Activated CD4-positive, alpha-beta T cell treated with anti-CD3 and anti-CD28 coated beads, Interleukin-2, amount 10 ng/mL, durations not matched to agents 24 days and 14 days (primary cell): ENCODE data around the gene PTPRQ. TPM values are rescaled to one million over a fixed set of nuclear protein-coding genes. Genes with fewer than 3 reads are reported as not detected.
"Not testable (repeated sequence)": the region's sequence is repeated elsewhere in the genome, so short reads cannot be mapped to it uniquely, and the experiment has no call there.

ENCODE experiments used
- DNase-seq: peaks from one replicate; pipeline ENCODE4 v3.0.0; 2022
- H3K27ac Mint-ChIP-seq: one replicate; pipeline ENCODE4 v1.8.0; 2022; ENCODE audit warnings: mild to moderate bottlenecking, mixed read lengths
- H3K27me3 Mint-ChIP-seq: one replicate; pipeline ENCODE4 v1.8.0; 2022; ENCODE audit warnings: mixed read lengths
- H3K36me3 Mint-ChIP-seq: one replicate; pipeline ENCODE4 v1.8.0; 2022; ENCODE audit warnings: low read depth, mild to moderate bottlenecking, mixed read lengths
- H3K4me1 Mint-ChIP-seq: one replicate; pipeline ENCODE4 v1.8.0; 2021; ENCODE audit warnings: mixed read lengths
- H3K4me3 Mint-ChIP-seq: one replicate; pipeline ENCODE4 v1.8.0; 2022; ENCODE audit warnings: mild to moderate bottlenecking, moderate library complexity, mixed read lengths
- H3K9me3 Mint-ChIP-seq: one replicate; pipeline ENCODE4 v1.8.0; 2021; ENCODE audit warnings: mixed read lengths
- intact Hi-C: fragments of 100-400 bp; cut with micrococcal nuclease; formaldehyde crosslinking; loops from one replicate; pipeline ENCODE4 v1.15.1; 2023
- total RNA-seq: library from RNA; stranded (reverse); gene quantifications from 2 replicates; pipeline ENCODE4 v1.2.3, GENCODE V29; 2022

PTPRQ gene
- total RNA-seq, 1 donor from 2014 or later = not detected

GRCh38 chr12:80662586-80662985 lies 218.6 kb downstream of the PTPRQ start:
- no peak overlapping the region for H3K27ac Mint-ChIP-seq
- H3K36me3 Mint-ChIP-seq = no peaks in the 10 kb centered on the region
- H3K27me3 Mint-ChIP-seq = no peaks in the 10 kb centered on the region
- DNase-seq = no peak
- no peaks in the 10 kb centered on the region for H3K4me1 Mint-ChIP-seq
- intact Hi-C loops = no loop called here
- no peaks in the 10 kb centered on the region for H3K9me3 Mint-ChIP-seq
- no peak overlapping the region for H3K4me3 Mint-ChIP-seq

- no peaks in the 10 kb centered on the region for H3K4me1 Mint-ChIP-seq
- H3K36me3 Mint-ChIP-seq = no peaks in the 10 kb centered on the region
- no peak for DNase-seq
- H3K27ac Mint-ChIP-seq = no peak overlapping the region
- intact Hi-C loops = no loop called here
- no peak overlapping the region for H3K4me3 Mint-ChIP-seq
- H3K9me3 Mint-ChIP-seq = no peaks in the 10 kb centered on the region
- H3K27me3 Mint-ChIP-seq = no peaks in the 10 kb centered on the region
Observed at GRCh38 chr12:80670214-80670613, 226.2 kb downstream of the PTPRQ start.

- H3K36me3 Mint-ChIP-seq, H3K27me3 Mint-ChIP-seq, DNase-seq, H3K27ac Mint-ChIP-seq, H3K9me3 Mint-ChIP-seq, intact Hi-C loops, H3K4me3 Mint-ChIP-seq, H3K4me1 Mint-ChIP-seq: not testable (repeated sequence)
Observed at GRCh38 chr12:80676042-80676636, 232.1 kb downstream of the PTPRQ start.

- Mint-ChIP-seq H3K4me1 (no peaks in the 10 kb centered on the region), H3K4me3 (no peak overlapping the region), H3K36me3 (no peaks in the 10 kb centered on the region), H3K9me3 (no peaks in the 10 kb centered on the region), H3K27me3 (no peaks in the 10 kb centered on the region), H3K27ac (no peak overlapping the region)
- intact Hi-C loops = no loop called here
- DNase-seq = no peak
Observed at GRCh38 chr12:80676856-80677255, 232.8 kb downstream of the PTPRQ start.

- DNase-seq = no peak
- Mint-ChIP-seq H3K4me1 (no peaks in the 10 kb centered on the region), H3K27ac (no peak overlapping the region), H3K4me3 (no peak overlapping the region), H3K36me3 (no peaks in the 10 kb centered on the region), H3K9me3 (no peaks in the 10 kb centered on the region), H3K27me3 (no peaks in the 10 kb centered on the region)
- intact Hi-C loops = no loop called here
Observed at GRCh38 chr12:80677994-80678393, 234.0 kb downstream of the PTPRQ start.

GRCh38 chr12:80679346-80680131 lies 235.5 kb downstream of the PTPRQ start:
- no peak overlapping the region for H3K27ac Mint-ChIP-seq
- no peak for DNase-seq
- H3K4me1 Mint-ChIP-seq = no peaks in the 10 kb centered on the region
- H3K27me3 Mint-ChIP-seq = no peaks in the 10 kb centered on the region
- no peaks in the 10 kb centered on the region for H3K36me3 Mint-ChIP-seq
- no peak overlapping the region for H3K4me3 Mint-ChIP-seq
- no peaks in the 10 kb centered on the region for H3K9me3 Mint-ChIP-seq
- intact Hi-C loops = no loop called here

GRCh38 chr12:80681287-80681686 lies 237.3 kb downstream of the PTPRQ start:
- Mint-ChIP-seq H3K27ac (no peak overlapping the region), H3K9me3 (no peaks in the 10 kb centered on the region), H3K27me3 (no peaks in the 10 kb centered on the region), H3K36me3 (no peaks in the 10 kb centered on the region), H3K4me1 (no peaks in the 10 kb centered on the region), H3K4me3 (no peak overlapping the region)
- intact Hi-C loops = no loop called here
- no peak for DNase-seq

GRCh38 chr12:80681786-80682185 lies 237.8 kb downstream of the PTPRQ start:
- no peaks in the 10 kb centered on the region for H3K36me3 Mint-ChIP-seq
- H3K27me3 Mint-ChIP-seq = no peaks in the 10 kb centered on the region
- H3K27ac Mint-ChIP-seq = no peak overlapping the region
- intact Hi-C loops = no loop called here
- no peaks in the 10 kb centered on the region for H3K4me1 Mint-ChIP-seq
- H3K9me3 Mint-ChIP-seq = no peaks in the 10 kb centered on the region
- DNase-seq = no peak
- H3K4me3 Mint-ChIP-seq = no peak overlapping the region

- Mint-ChIP-seq H3K36me3 (no peaks in the 10 kb centered on the region), H3K27me3 (no peaks in the 10 kb centered on the region), H3K4me1 (no peaks in the 10 kb centered on the region), H3K4me3 (no peak overlapping the region), H3K27ac (no peak overlapping the region), H3K9me3 (no peaks in the 10 kb centered on the region)
- intact Hi-C loops = no loop called here
- DNase-seq = no peak
Observed at GRCh38 chr12:80684077-80684495, 240.1 kb downstream of the PTPRQ start.

GRCh38 chr12:80690090-80690489 lies 246.1 kb downstream of the PTPRQ start:
- no peak overlapping the region for H3K27ac Mint-ChIP-seq
- no peaks in the 10 kb centered on the region for H3K36me3 Mint-ChIP-seq
- no peak for DNase-seq
- intact Hi-C loops = no loop called here
- no peaks in the 10 kb centered on the region for H3K4me1 Mint-ChIP-seq
- no peaks in the 10 kb centered on the region for H3K27me3 Mint-ChIP-seq
- H3K9me3 Mint-ChIP-seq = no peaks in the 10 kb centered on the region
- H3K4me3 Mint-ChIP-seq = no peak overlapping the region

GRCh38 chr12:80690513-80690912 lies 246.5 kb downstream of the PTPRQ start:
- H3K27me3 Mint-ChIP-seq = no peaks in the 10 kb centered on the region
- no peak for DNase-seq

GRCh38 chr12:80692114-80692513 lies 248.1 kb downstream of the PTPRQ start:
- H3K27me3 Mint-ChIP-seq = no peaks in the 10 kb centered on the region
- H3K36me3 Mint-ChIP-seq = no peaks in the 10 kb centered on the region
- no peaks in the 10 kb centered on the region for H3K9me3 Mint-ChIP-seq
- intact Hi-C loops = no loop called here
- no peak for DNase-seq
- no peak overlapping the region for H3K27ac Mint-ChIP-seq
- H3K4me3 Mint-ChIP-seq = no peak overlapping the region
- no peaks in the 10 kb centered on the region for H3K4me1 Mint-ChIP-seq

More at GRCh38 chr12:80690513-80690912, 246.5 kb downstream of the PTPRQ start:
- Mint-ChIP-seq H3K9me3 (no peaks in the 10 kb centered on the region), H3K27ac (no peak overlapping the region), H3K4me1 (no peaks in the 10 kb centered on the region), H3K4me3 (no peak overlapping the region), H3K36me3 (no peaks in the 10 kb centered on the region)
- intact Hi-C loops = no loop called here

- Mint-ChIP-seq H3K36me3 (no peaks in the 10 kb centered on the region), H3K27ac (no peak overlapping the region), H3K4me3 (no peak overlapping the region), H3K9me3 (no peaks in the 10 kb centered on the region), H3K4me1 (no peaks in the 10 kb centered on the region), H3K27me3 (no peaks in the 10 kb centered on the region)
- intact Hi-C loops = no loop called here
- DNase-seq = no peak
Observed at GRCh38 chr12:80697270-80697887, 253.3 kb downstream of the PTPRQ start.

GRCh38 chr12:80698256-80698655 lies 254.2 kb downstream of the PTPRQ start:
- H3K9me3 Mint-ChIP-seq = no peaks in the 10 kb centered on the region
- intact Hi-C loops = no loop called here
- H3K27me3 Mint-ChIP-seq = no peaks in the 10 kb centered on the region
- no peak overlapping the region for H3K4me3 Mint-ChIP-seq
- no peak for DNase-seq
- no peak overlapping the region for H3K27ac Mint-ChIP-seq
- no peaks in the 10 kb centered on the region for H3K36me3 Mint-ChIP-seq
- H3K4me1 Mint-ChIP-seq = no peaks in the 10 kb centered on the region
